Spinal cord (tissue), 4 donors: ENCODE results near the gene ZNF354B. TPM values are rescaled to one million over a fixed set of nuclear protein-coding genes. Genes with fewer than 3 reads are reported as not detected.

Source experiments
- polyA plus RNA-seq, 2 donors: library from polyadenylated mRNA; unstranded; fragments of 120-200 nt; gene quantifications; one replicate each; pipeline ENCODE4 v1.2.1, GENCODE V29; 2013; ENCODE audit not compliant: insufficient read length in 2 of 2
- small RNA-seq: library from RNA; depleted of rRNA; stranded (forward); fragments of <200 nt; gene quantifications from one replicate; pipeline ENCODE3, GENCODE V24; 2014; ENCODE audit warnings: low replicate concordance
- total RNA-seq, 2 donors: library from RNA; depleted of rRNA in 1 of 2; stranded (reverse); fragments of 120-200 nt in 1 of 2; fragments of >200 nt in 1 of 2; gene quantifications; one replicate each; pipeline versions ENCODE4 v1.2.3 to v1.2.4, GENCODE V29; 2013 to 2014

Gene ZNF354B
- total and polyA plus RNA-seq, 4 donors: 17.5 to 21.6 (median 19.6) TPM

Small RNAs within 50 kb of the gene (small RNA-seq; reads per million reads assigned to genes)
- gene AC126915.2 (not detected), gene AC126915.3 (not detected)

Other genes starting within 250 kb of the ZNF354B start
- 10 to 100 TPM; 51.8 to 58.5 TPM for gene CLK4, start 232.9 kb upstream of the ZNF354B start, total RNA-seq
- gene CLK4, start 232.9 kb upstream of the ZNF354B start, polyA plus RNA-seq: 10 to 100 TPM; 47.9 to 64.6 TPM
- gene ZNF354A, start 129.3 kb upstream of the ZNF354B start, total RNA-seq: 10 to 100 TPM; 10.9 to 16.0 TPM
- gene ZNF354A, start 129.3 kb upstream of the ZNF354B start, polyA plus RNA-seq: 10 to 100 TPM; 17.1 to 18.9 TPM
- gene ZFP2, start 36.0 kb downstream of the ZNF354B start, total RNA-seq: 1 to 10 TPM; 6.6 to 7.7 TPM
- gene ZFP2, start 36.0 kb downstream of the ZNF354B start, polyA plus RNA-seq: 1 to 10 TPM; 8.1 to 8.3 TPM
- gene ZNF454, start 81.2 kb downstream of the ZNF354B start, total RNA-seq: 1 to 10 TPM; 7.7 to 10.0 TPM
- 1 to 10 TPM; 5.9 to 9.2 TPM for gene ZNF454, start 81.2 kb downstream of the ZNF354B start, polyA plus RNA-seq
- gene GRM6, start 135.4 kb downstream of the ZNF354B start, total RNA-seq: under 1 TPM; under 0.01 to 0.06 TPM
- 1 to 10 TPM; 1.1 to 3.7 TPM for gene GRM6, start 135.4 kb downstream of the ZNF354B start, polyA plus RNA-seq
- 10 to 100 TPM; 10.2 to 10.5 TPM for gene ZNF879, start 163.9 kb downstream of the ZNF354B start, total RNA-seq
- 1 to 10 TPM; 6.4 to 8.0 TPM for gene ZNF879, start 163.9 kb downstream of the ZNF354B start, polyA plus RNA-seq
- 10 to 100 TPM; 16.9 to 27.2 TPM for gene ZNF354C, start 200.4 kb downstream of the ZNF354B start, total RNA-seq
- 10 to 100 TPM; 11.3 to 19.1 TPM for gene ZNF354C, start 200.4 kb downstream of the ZNF354B start, polyA plus RNA-seq